ENCODE measurements around the gene PYDC1. TPM values are rescaled to one million over a fixed set of nuclear protein-coding genes. Genes with fewer than 3 reads are reported as not detected.

The PYDC1 gene
- total and polyA plus RNA-seq, 2 of the 13 experiments (the other 11 are each of a cell fraction or from before 2014, with no cell fraction given) = not detected

GRCh38 chr16:31194898-31195297 is 22.0 kb downstream of the PYDC1 start:
- peak; percentile 37 for FAIRE-seq
- no peak for TF ChIP-seq ZNF329 (CRISPR knock-in tag; IDR thresholded peaks at IDR 0.05; ENCODE audit: low read depth)
- TF ChIP-seq MED1 (CRISPR knock-in tag; IDR thresholded peaks at IDR 0.05) = no peak
- TF ChIP-seq PAF1 (CRISPR knock-in tag; IDR thresholded peaks at IDR 0.05) = no peak
- TF ChIP-seq ZNF101 (CRISPR knock-in tag; IDR thresholded peaks at IDR 0.05; ENCODE audit: borderline replicate concordance, low read depth) = no peak
- no peak for TF ChIP-seq SOX5 (CRISPR knock-in tag; IDR thresholded peaks at IDR 0.05; ENCODE audit: borderline replicate concordance)
- TF ChIP-seq SSRP1 (CRISPR knock-in tag; IDR thresholded peaks at IDR 0.05) = no peak
- TF ChIP-seq, protein P1, sequence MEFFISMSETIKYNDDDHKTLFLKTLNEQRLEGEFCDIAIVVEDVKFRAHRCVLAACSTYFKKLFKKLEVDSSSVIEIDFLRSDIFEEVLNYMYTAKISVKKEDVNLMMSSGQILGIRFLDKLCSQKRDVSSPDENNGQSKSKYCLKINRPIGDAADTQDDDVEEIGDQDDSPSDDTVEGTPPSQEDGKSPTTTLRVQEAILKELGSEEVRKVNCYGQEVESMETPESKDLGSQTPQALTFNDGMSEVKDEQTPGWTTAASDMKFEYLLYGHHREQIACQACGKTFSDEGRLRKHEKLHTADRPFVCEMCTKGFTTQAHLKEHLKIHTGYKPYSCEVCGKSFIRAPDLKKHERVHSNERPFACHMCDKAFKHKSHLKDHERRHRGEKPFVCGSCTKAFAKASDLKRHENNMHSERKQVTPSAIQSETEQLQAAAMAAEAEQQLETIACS (CRISPR knock-in tag; IDR thresholded peaks at IDR 0.05) = no peak
- no peak for TF ChIP-seq ZNF253 (CRISPR knock-in tag; IDR thresholded peaks at IDR 0.05; ENCODE audit: borderline replicate concordance)
- TF ChIP-seq CBX2 (IDR thresholded peaks at IDR 0.05; ENCODE audit: low read depth, low read length) = no peak
- no peak for TF ChIP-seq CBX2 (CRISPR knock-in tag; IDR thresholded peaks at IDR 0.05; ENCODE audit: low read depth)
- TF ChIP-seq AGO2 (optimal IDR thresholded peaks at IDR 0.05; ENCODE audit: low read depth, low read length) = peak; percentile 66
- no peak for TF ChIP-seq PHF5A (CRISPR knock-in tag; IDR thresholded peaks at IDR 0.05; ENCODE audit: low read depth, unreplicated experiment)
- TF ChIP-seq, protein P2, sequence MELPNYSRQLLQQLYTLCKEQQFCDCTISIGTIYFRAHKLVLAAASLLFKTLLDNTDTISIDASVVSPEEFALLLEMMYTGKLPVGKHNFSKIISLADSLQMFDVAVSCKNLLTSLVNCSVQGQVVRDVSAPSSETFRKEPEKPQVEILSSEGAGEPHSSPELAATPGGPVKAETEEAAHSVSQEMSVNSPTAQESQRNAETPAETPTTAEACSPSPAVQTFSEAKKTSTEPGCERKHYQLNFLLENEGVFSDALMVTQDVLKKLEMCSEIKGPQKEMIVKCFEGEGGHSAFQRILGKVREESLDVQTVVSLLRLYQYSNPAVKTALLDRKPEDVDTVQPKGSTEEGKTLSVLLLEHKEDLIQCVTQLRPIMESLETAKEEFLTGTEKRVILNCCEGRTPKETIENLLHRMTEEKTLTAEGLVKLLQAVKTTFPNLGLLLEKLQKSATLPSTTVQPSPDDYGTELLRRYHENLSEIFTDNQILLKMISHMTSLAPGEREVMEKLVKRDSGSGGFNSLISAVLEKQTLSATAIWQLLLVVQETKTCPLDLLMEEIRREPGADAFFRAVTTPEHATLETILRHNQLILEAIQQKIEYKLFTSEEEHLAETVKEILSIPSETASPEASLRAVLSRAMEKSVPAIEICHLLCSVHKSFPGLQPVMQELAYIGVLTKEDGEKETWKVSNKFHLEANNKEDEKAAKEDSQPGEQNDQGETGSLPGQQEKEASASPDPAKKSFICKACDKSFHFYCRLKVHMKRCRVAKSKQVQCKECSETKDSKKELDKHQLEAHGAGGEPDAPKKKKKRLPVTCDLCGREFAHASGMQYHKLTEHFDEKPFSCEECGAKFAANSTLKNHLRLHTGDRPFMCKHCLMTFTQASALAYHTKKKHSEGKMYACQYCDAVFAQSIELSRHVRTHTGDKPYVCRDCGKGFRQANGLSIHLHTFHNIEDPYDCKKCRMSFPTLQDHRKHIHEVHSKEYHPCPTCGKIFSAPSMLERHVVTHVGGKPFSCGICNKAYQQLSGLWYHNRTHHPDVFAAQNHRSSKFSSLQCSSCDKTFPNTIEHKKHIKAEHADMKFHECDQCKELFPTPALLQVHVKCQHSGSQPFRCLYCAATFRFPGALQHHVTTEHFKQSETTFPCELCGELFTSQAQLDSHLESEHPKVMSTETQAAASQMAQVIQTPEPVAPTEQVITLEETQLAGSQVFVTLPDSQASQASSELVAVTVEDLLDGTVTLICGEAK (IDR thresholded peaks at IDR 0.05) = no peak
- TF ChIP-seq, protein P2 (CRISPR knock-in tag; IDR thresholded peaks at IDR 0.05) = no peak
- no peak for TF ChIP-seq SPEN (CRISPR knock-in tag; IDR thresholded peaks at IDR 0.05; ENCODE audit: low read depth)

More at GRCh38 chr16:31194898-31195297, 22.0 kb downstream of the PYDC1 start:
- DNase-seq (ENCODE audit: low spot score) (no peak), ATAC-seq (no peak)
- POLR2A ChIA-PET = interaction anchor here (1.3 kb wide), 1 partner anchor 12 kb away, joined by 3 read pairs; no protein-coding TSS in a partner anchor
- H4K20me1 ChIP-seq (ENCODE audit: insufficient read depth, low read length) = peaks cover 31% of the 10 kb centered on the region
- H3K27ac ChIP-seq (ENCODE audit: extremely low read length, insufficient read depth, low read length) = no peak overlapping the region
- H3K9me3 ChIP-seq (ENCODE audit: low read length) = no peaks in the 10 kb centered on the region
- 93% methylated on average over 7 of the region's 7 CpGs for WGBS (ENCODE audit: low lambda C conversion rate)
- no peaks in the 10 kb centered on the region for H3K27me3 ChIP-seq (ENCODE audit: control insufficient read depth in 1 of 2, insufficient read depth in 2 of 2, low read length in 2 of 2)
- H3K4me3 ChIP-seq (replicated peaks in 1 of 3; ENCODE audit: insufficient read depth in 1 of 3, low read depth in 2 of 3, low read length in 3 of 3) = no peak overlapping the region
- no TSS peak for BruUV-seq (replicated peaks)
- in situ Hi-C loops (cut with HindIII; ENCODE audit: extremely low pct_ligation_motif_present, low pct_unique_long_range_greater_than_20kb) (no loop called here), intact Hi-C loops (cut with micrococcal nuclease; ENCODE audit: unreplicated experiment) (no loop called here)
- H2AFZ ChIP-seq (ENCODE audit: low read length) = no peak overlapping the region
- H3K79me2 ChIP-seq (ENCODE audit: insufficient read depth, low read length) = no peaks in the 10 kb centered on the region
- peaks cover 29 to 59% of the 10 kb centered on the region in 2 experiments for H3K36me3 ChIP-seq (replicated peaks in 1 of 2; ENCODE audit: control insufficient read depth in 1 of 2, insufficient read depth in 2 of 2, low read length in 2 of 2)
- H3K4me2 ChIP-seq (ENCODE audit: low read depth, low read length) = no peak overlapping the region
- CTCF ChIA-PET (ENCODE audit: low intra/inter-chr PET ratio, low total read pairs) = no interaction called here
- H3K9ac ChIP-seq (ENCODE audit: insufficient read depth, low read depth, low read length) = no peak overlapping the region
- H3K4me1 ChIP-seq (ENCODE audit: insufficient read depth, low read length) = peaks cover 9% of the 10 kb centered on the region

All from HepG2 (cell line).